Activated naive CD4-positive, alpha-beta T cell treated with Interleukin-2 at 50 U/mL for 16 hours (primary cell): Measurements from ENCODE around the gene PLXDC1.
"Not testable (repeated sequence)": the region's sequence is repeated elsewhere in the genome, so short reads cannot be mapped to it uniquely, and the experiment has no call there.

ENCODE experiments used
- DNase-seq: peaks from one replicate; pipeline ENCODE4 v3.0.0-alpha.2; 2020

PLXDC1 gene

DNA sequence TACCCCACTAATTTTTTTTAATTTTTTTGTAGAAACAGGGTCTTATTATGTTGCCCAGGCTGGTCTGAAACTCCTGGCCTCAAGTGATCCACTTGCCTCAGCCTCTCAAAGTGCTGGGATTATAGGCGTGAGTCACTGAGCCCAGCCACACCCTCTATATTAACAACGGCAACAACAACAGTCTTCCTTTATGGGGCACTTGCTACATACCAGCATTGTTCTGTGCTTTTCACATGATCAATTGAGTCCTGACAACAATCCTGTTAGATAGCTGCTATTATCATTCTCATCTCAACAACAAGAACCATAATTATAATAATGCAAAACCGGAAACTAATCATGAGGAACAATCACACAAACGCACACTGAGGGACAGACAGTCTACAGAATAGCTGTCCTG, 27.1 kb upstream of the PLXDC1 start:
- DNase-seq: no peak

DNA sequence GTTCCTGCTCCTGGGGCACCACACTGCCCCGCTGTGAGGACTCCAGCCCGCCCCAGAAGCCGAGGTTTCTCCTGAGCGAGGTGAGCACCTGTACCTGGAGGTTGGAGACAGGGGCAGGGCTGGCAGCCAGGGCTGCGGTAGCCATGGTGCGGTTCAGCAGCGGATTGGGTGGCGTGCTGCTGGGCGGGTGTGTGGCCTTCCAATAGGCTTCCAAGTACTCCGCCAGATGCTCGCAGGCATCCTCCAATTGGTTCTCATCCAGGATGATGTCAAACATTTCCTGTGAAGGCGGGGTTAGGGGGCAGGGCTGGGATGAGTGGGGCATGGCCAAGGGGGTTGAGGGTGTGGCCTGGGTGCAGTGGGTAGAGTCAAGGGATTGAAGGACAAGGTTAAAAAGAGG, 25.8 kb upstream of the PLXDC1 start:
- no peak for DNase-seq

DNA sequence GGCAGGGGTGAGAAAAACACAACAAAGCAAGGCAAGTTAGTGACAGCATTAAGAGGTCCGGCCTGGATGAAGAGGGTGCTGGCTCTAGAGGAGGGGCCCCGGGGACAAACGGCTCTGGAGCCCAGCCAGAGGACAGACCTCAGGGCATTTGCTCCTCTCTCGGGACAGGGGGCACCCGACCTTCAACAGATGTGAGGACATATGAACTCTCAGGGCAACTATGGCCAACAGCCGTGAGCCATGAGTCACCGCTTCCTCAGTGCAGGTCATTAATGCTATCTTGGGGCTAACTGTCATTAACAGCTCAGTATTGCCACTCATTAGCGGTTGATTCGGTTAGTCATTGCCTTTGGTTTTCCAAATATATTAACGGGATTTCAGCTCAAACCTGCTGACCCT, 24.3 kb upstream of the PLXDC1 start:
- no peak for DNase-seq

DNA sequence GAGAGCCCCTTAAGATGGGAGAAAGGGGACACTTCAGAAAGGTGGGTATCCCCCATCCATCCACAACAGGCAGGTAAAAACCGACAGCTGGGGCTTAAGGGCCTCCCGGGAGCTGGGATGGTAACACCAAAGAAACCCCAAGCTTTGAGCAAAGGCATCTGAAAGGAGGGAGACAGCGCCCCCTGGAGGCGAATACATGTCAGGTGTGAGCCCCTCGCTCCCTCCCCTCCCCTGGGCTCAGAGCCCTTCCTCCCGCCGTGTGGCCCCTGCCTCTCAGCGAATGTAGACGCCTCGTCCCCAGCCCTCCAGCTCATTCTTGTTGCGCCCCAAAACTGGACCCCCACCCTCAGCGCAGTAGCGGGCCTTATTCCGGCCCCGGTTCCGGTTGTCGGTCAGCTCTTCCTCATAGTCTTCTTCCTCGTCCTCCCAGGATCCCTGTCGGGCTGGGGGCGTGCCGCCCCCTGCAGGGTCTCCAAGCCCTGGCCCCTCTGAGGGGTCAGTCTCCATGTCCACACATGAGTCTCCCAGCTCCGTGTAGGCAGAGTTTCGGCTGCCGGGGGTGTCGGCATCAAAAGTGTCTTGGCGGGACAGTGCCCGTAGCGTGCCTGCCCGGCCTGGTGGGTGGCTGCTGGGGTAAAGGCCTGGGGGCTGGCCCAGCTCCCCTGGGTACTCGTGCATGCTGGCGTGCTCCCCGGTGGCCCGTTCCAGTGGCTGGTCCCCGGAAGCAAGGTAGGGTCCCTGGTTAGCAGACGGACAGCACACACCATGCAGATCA, 23.7 kb upstream of the PLXDC1 start:
- DNase-seq: peak; percentile 75

- no peak for DNase-seq
These were observed 22.3 kb upstream of the PLXDC1 start for GRCh38 chr17:39173526-39174274.

DNA sequence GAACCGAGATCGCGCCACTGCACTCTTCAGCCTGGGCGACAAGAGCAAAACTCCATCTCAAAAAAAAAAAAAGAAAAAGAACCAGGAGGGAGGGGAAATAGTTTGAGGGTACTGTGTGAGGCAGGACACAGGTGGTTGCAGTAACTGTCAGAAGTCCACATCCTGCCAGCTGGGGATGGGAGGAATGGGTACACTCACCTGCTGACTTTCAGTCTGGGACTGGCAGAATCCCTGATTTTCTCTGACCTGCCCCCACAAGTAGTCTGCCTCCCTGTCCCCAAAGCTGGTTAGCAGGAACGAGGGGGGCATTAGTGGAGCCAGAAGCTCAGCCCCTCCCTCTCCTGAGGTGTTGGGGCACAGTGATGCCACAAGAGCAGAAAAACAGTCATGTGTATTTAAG, 21.6 kb upstream of the PLXDC1 start:
- no peak for DNase-seq

DNA sequence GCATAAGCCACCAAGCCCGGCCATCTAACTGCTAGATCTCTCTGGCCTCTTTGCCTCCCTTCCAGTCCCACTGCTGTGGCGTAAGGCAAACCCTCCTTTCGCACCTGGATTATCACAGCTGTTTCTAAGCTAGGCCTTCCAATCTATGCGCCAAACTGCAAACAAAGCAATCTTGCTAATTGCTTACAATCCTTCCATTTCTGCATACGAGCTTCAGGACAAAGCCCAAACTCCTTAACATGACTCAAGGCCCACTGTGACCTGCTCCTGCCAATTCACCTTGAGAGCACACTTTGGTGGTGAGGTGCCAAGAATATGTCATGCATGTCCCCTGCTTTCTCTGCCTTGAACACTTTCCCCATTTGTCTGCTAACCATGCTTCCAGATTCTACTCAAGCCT, 20.5 kb upstream of the PLXDC1 start:
- no peak for DNase-seq

DNA sequence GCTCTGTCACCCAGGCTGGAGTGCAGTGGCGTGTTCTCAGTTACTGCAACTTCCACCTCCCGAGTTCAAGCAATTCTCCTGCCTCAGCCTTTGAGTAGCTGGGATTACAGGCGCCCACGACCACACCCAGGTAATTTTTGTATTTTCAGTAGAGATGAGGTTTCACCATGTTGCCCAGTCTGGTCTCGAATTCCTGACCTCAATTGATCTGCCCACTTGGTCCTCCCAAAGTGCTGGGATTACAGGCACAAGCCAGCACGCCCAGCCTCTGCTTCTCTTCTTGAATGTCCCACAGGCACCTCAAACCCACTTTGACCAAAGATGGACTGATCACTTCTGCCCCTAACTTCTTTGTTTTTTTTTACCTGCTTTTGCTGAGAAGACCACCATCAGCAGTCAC, 19.1 kb upstream of the PLXDC1 start:
- no peak for DNase-seq

- no peak for DNase-seq
These were observed 18.7 kb upstream of the PLXDC1 start for GRCh38 chr17:39170109-39170508.

GRCh38 chr17:39169518-39169917, 18.1 kb upstream of the PLXDC1 start:
- no peak for DNase-seq

GRCh38 chr17:39169101-39169500, 17.7 kb upstream of the PLXDC1 start:
- no peak for DNase-seq

- not testable (repeated sequence) for DNase-seq
These were observed 17.1 kb upstream of the PLXDC1 start for GRCh38 chr17:39168503-39168902.

- DNase-seq: no peak
These were observed 16.0 kb upstream of the PLXDC1 start for GRCh38 chr17:39167476-39167875.

DNA sequence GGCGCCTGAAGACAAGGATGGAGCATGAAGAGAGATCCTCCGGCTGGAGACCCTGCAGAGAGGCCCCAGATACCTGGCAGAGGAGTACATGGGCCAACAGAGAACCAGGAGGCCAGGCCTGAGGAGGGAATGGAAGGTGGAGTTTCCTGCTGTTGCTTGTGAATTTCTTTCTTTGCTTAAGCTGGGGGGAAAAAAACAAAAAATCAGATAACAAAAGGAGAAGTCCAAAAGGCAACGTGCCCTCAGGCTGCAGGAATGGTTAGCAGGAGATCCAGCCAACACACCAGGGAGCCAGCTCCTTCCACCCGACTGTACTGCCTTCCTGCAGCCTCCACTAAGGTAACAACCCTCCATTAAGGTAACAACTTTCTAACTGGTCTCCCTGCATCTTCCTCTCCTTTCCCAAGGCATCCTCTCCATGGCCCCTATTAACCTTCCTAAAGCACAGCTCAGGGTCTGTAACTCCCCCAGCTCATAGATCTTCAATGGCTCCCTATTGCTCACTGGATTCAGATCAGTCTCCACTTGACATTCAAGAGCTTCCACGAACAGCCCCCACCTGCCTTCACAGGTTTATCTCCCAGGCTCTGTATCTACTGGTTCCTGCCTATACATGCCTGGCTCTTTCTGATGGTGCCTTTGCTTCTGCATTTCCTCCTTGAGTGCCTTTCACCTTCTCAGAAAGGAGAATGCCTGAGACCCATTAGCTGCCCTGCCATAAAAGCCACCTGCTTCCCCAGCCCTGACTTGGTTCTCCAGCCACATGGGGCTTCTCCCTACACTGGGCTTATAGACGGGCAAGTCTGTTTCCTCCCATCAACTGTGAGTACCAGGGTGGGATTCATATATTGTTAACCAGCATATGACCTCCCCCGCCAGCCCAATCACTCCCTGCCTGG, 15.2 kb upstream of the PLXDC1 start:
- DNase-seq: no peak

DNA sequence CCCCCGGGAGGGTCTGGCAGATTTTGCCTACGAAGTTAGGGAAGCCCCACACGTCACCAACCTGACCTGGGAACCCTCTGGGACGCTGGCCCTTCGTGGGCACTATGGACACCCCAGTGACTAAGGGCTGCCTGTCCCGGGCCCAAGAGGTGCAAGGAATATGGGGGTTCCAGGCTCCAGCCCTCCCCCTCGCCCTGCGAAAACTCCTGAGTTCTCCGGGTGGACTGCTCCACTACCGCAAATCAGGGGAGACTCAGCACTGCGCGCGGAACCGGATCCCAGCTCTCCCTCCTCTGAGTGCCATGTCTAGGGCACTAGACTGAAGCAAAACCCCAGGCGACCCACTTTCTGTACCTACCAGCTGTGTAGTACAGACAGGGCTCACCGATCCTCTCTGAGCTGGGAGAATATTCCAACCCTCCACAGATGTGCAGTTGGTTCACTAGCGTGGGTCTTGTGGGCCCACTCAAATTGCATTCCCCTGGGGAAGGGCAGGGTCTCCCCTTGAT, 14.5 kb upstream of the PLXDC1 start, which contains the start of gene ARL5C:
Gene ARL5C (minus strand): TSS at position 321 of the 509 bp plus-strand sequence. CDS start 401 bp downstream, outside the sequence.
- DNase-seq: no peak

DNA sequence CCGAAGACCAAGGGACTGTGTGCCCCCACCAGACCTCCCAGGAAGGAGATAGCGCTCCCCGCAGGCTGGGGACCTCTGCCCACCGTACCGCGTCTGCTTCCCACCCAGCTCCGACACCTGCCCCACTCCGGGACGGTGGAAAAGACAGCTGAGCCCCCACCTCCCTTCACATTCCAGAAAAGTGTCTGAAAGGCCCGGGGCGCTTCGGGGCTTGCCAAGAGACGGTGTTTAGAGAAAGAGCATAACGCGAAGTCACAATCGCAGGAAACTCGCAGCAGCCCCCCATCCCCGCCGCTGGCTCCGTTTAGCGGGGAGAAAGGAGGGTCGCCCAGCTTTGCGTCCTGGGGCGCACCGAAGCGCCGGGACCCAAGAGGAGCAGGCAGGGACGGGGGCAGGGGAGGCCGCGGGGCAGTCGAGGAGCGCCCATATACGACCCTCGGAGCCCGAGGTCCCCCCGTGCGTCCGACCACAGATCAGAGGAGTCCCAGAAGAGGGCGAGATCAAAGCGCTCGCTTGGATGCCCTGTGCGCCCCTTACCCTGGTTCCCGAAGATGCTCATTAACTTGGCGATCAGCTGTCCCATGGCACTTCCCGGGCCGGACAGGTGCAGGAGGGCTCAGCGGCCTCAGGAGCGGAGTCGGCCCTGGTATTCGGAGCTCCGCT, 13.9 kb upstream of the PLXDC1 start:
- DNase-seq: no peak

GRCh38 chr17:39164675-39165143, 13.3 kb upstream of the PLXDC1 start:
- peak; percentile 76 for DNase-seq

DNA sequence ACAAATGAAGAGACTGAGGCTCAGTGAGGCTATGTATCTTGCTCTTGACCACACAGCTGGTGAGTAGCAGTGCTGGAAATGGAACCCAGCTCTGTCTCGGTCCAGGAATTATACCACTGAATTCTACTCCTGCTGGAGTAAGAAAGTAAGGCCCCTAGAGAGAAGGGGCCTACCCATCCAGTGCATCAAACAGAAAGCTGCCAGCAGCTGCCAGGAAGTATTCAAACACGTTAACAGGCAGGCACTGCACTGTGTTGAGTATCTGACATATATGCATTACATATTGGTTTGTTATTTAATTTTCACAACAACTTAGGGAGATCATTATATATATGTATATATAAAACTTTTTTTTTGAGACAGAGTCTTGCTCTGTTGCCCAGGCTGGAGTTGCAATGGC, 10.5 kb upstream of the PLXDC1 start:
- no peak for DNase-seq

DNA sequence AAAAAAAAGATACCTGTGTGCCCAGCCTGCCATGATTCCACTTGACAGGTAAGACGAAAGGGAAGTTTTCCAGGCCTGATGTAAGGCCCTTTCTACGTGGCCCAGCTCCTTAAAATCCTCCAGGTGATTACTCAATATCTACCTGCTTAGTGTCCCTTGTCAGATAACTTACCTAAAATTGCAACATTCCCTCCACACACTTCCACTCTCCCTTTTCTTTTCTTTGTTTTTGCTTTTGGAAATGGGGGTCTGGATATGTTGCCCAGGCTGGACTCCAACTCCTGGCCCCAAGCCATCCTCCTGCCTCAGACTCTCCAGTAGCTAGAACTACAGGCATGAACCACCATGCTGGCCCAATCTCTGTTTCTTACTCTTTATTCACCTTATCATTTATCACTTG, 7.2 kb upstream of the PLXDC1 start:
- DNase-seq: no peak

GRCh38 chr17:39156491-39156890, 5.1 kb upstream of the PLXDC1 start:
- no peak for DNase-seq

DNA sequence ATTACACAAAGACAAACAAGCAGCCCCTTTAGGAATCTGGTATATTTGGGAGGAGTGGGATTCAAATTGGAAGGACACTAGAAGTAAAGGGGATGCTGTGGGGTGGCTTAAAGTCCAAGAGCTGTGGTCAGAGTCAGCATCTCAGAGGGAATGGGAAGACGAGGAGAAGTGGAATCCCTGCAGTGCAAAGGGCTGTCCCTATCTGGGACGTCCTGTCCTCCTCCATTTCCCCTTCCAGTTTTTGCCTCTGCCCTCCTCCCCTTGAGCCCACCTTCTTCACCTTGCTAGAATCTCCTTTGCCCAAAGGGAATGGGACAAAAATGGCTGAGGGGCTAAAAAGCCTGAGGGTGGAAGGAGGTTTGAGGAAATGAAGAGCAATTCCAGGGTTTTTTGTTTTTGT, 4.2 kb upstream of the PLXDC1 start:
- DNase-seq: no peak

DNA sequence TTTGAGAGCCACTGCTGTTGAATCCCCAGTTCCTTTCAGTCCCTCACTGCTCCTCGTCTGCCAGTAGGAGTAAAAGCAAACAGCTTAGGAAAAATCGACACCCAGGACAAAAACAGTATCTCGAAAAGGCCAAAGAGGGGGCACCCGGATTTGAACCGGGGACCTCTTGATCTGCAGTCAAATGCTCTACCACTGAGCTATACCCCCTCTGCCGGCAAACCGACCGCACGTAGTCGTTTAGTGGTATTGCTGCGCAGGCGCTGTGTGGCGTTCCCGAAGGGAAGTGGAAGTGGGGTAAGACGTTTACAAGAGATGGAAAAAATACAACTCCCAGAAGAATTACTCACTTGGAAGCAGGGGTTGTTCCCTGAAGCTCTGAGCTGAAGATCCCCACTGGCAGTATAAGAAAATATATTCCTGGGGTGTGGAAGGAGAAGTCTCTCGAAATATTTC, 2.2 kb upstream of the PLXDC1 start:
- DNase-seq: peak; percentile 94
